Breast epithelium (tissue), 3 donors: ENCODE measurements around the gene GAN.

Experiments used
- POLR2AphosphoS5 ChIP-seq, 3 donors: sonication (generic); formaldehyde crosslinking; IDR thresholded peaks; one replicate each; pipeline ENCODE4 v1.6.1; 2017; ENCODE audit warnings: antibody characterized with exemption in 3 of 3
- TF ChIP-seq, protein P1 (sequence below), 3 donors: fragments of 450-650 bp; IDR thresholded peaks; one replicate each; pipeline ENCODE4 v1.5.1; 2016 to 2017; ENCODE audit warnings: antibody characterized with exemption in 3 of 3, mild to moderate bottlenecking in 3 of 3, moderate library complexity in 3 of 3

DNA sequence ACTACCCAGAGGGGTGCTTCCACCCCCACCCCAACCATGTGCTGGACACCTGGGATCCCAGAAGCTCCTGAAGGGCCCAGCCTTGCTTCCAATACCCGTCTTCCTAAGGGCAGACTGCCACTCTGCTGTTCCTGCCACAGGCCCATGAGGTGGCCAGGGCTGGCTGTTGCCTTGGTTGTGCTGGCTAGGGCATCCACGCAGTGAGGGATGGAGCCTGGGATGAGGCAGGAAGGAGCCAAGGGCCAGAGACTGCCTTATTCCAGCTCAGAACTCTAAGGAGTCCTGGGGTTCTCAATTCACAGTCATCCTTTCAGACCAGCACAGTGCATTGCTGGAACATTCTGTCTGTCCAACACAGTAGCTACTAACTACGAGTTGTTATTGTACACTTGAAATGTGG, 38.4 kb upstream of the GAN start:
- TF ChIP-seq, protein P1, sequence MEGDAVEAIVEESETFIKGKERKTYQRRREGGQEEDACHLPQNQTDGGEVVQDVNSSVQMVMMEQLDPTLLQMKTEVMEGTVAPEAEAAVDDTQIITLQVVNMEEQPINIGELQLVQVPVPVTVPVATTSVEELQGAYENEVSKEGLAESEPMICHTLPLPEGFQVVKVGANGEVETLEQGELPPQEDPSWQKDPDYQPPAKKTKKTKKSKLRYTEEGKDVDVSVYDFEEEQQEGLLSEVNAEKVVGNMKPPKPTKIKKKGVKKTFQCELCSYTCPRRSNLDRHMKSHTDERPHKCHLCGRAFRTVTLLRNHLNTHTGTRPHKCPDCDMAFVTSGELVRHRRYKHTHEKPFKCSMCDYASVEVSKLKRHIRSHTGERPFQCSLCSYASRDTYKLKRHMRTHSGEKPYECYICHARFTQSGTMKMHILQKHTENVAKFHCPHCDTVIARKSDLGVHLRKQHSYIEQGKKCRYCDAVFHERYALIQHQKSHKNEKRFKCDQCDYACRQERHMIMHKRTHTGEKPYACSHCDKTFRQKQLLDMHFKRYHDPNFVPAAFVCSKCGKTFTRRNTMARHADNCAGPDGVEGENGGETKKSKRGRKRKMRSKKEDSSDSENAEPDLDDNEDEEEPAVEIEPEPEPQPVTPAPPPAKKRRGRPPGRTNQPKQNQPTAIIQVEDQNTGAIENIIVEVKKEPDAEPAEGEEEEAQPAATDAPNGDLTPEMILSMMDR (IDR thresholded peaks at IDR 0.05): no peak
- TF ChIP-seq POLR2AphosphoS5 (IDR thresholded peaks at IDR 0.05): no peak
